HepG2 (cell line): ENCODE data around the gene RAD54L.
"Not testable (repeated sequence)": the region's sequence is repeated elsewhere in the genome, so short reads cannot be mapped to it uniquely, and the experiment has no call there.

Experiments
- ATF7-NPFF ChIP-seq: sonication (generic); formaldehyde crosslinking; IDR thresholded peaks from 2 replicates; pipeline ENCODE4 v1.8.1; 2023; ENCODE audit warnings: mild to moderate bottlenecking, low read depth, missing genetic modification reagents, moderate library complexity
- CTCF ChIP-seq: sonication (generic); formaldehyde crosslinking; IDR thresholded peaks from 2 replicates; pipeline ENCODE4 v1.5.0; 2020; ENCODE audit warnings: mild to moderate bottlenecking, missing genetic modification reagents, moderate library complexity
- HCFC1 ChIP-seq: fragments of 150-350 bp; IDR thresholded peaks from 2 replicates; pipeline ENCODE4 v1.6.1; 2014; ENCODE audit warnings: low read depth, low read length
- KAT2B ChIP-seq: fragments of 150-350 bp; IDR thresholded peaks from 2 replicates; pipeline ENCODE4 v1.6.1; 2014; ENCODE audit warnings: low read depth, low read length, borderline replicate concordance
- MYC ChIP-seq: sonication (generic); formaldehyde crosslinking; IDR thresholded peaks from 2 replicates; pipeline ENCODE4 v1.9.0; 2021; ENCODE audit warnings: missing genetic modification reagents, borderline replicate concordance
- POLR2A ChIP-seq, 2 experiments: IDR thresholded peaks; 2 replicates each; pipeline ENCODE4 v1.6.1; 2011; ENCODE audit warnings: low read depth in 2 of 2, low read length in 2 of 2, mild to moderate bottlenecking in 1 of 2, moderate library complexity in 1 of 2; ENCODE audit not compliant: insufficient read depth in 1 of 2
- POLR2AphosphoS5 ChIP-seq: IDR thresholded peaks from 2 replicates; pipeline ENCODE4 v1.6.1; 2012; ENCODE audit warnings: low read depth, low read length
- RAD21 ChIP-seq: fragments of 450-650 bp; formaldehyde crosslinking; IDR thresholded peaks from 2 replicates; pipeline ENCODE4 v1.5.0; 2020; ENCODE audit warnings: mild to moderate bottlenecking
- SIN3A ChIP-seq: IDR thresholded peaks from 2 replicates; pipeline ENCODE4 v1.6.1; 2011; ENCODE audit warnings: low read depth, mild to moderate bottlenecking, control low read depth, low read length, borderline replicate concordance
- STAT6 ChIP-seq: sonication (generic); formaldehyde crosslinking; IDR thresholded peaks from 2 replicates; pipeline ENCODE4 v1.4.0; 2020; ENCODE audit warnings: missing genetic modification reagents, mild to moderate bottlenecking, borderline replicate concordance
- TCF7 ChIP-seq: sonication (generic); IDR thresholded peaks from 2 replicates; pipeline ENCODE4 v1.6.1; 2016; ENCODE audit warnings: antibody characterized with exemption, low read depth
- ZNF224 ChIP-seq: sonication (generic); formaldehyde crosslinking; IDR thresholded peaks from 2 replicates; pipeline ENCODE4 v1.5.0; 2020; ENCODE audit warnings: mild to moderate bottlenecking, missing genetic modification reagents
- ZNF24 ChIP-seq: fragments of 450-650 bp; IDR thresholded peaks from 2 replicates; pipeline ENCODE4 v1.6.1; 2017; ENCODE audit warnings: antibody characterized with exemption, mild to moderate bottlenecking

DNA sequence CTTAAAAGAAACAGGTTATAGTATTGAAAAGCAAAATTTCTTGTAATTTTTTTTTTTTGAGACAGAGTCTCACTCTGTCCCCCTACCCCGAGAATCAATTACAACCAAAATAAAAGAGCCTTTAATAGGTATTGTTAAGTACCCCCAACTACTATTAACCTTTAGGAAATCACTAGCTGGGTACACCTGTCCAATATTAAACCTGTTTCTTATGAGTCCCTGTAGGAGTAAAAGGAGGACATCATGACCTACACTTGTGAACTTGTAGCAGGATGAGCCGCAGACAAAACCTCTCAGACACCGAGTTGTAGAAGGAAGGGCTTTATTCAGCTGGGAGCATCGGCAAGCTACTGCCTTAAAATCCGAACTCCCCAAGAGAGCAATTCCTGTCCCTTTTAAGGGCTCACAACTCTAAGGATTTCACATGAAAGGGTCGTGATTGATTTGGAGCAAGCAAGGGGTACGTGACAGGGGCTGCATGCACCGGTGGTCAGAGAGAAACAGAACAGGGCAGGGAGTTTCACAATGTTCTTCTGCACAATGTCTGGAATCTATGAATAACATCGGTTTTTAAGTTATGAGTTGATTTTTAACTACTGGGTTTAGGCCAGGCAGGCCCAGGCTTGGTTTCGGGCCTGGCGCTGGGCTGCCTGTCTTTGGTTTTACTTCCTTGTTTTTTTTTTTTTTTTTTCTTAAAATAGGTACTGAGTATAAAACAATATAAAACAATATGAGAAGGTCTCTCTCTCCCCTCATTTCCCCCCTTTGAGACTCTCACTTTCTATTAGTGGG, 77.9 kb downstream of the RAD54L start:
- TF ChIP-seq ZNF224 (CRISPR knock-in tag); RAD21 (CRISPR knock-in tag); KAT2B; POLR2AphosphoS5; TCF7; MYC (CRISPR knock-in tag); STAT6 (CRISPR knock-in tag); SIN3A; HCFC1; ATF7-NPFF (CRISPR knock-in tag); CTCF (CRISPR knock-in tag); ZNF24; POLR2A (IDR thresholded peaks at IDR 0.05; ENCODE audit: insufficient read depth in 1 of 2, low read depth in 2 of 2, low read length in 2 of 2): not testable (repeated sequence)
